T-helper 1 cell treated with Interleukin-12 subunit alpha and Interleukin-12 subunit beta and Interleukin-4 antibody, amounts not matched to agents 30 μg/mL and 1 μg/mL, for 36 hours (primary cell): ENCODE measurements around the gene THOP1.

Source experiments
- H3K27ac Mint-ChIP-seq: one replicate; pipeline ENCODE4 v1.8.0; 2021; ENCODE audit warnings: mild to moderate bottlenecking, mixed read lengths
- H3K27me3 Mint-ChIP-seq: one replicate; pipeline ENCODE4 v1.8.0; 2021; ENCODE audit warnings: low read depth, mixed read lengths
- H3K36me3 Mint-ChIP-seq: one replicate; pipeline ENCODE4 v1.8.0; 2021; ENCODE audit warnings: low read depth, mixed read lengths
- H3K4me1 Mint-ChIP-seq: one replicate; pipeline ENCODE4 v1.8.0; 2021; ENCODE audit warnings: low read depth, mixed read lengths
- H3K4me3 Mint-ChIP-seq: one replicate; pipeline ENCODE4 v1.8.0; 2021; ENCODE audit warnings: mild to moderate bottlenecking, moderate library complexity, mixed read lengths
- H3K9me3 Mint-ChIP-seq: one replicate; pipeline ENCODE4 v1.8.0; 2021; ENCODE audit warnings: mixed read lengths

Gene THOP1

DNA sequence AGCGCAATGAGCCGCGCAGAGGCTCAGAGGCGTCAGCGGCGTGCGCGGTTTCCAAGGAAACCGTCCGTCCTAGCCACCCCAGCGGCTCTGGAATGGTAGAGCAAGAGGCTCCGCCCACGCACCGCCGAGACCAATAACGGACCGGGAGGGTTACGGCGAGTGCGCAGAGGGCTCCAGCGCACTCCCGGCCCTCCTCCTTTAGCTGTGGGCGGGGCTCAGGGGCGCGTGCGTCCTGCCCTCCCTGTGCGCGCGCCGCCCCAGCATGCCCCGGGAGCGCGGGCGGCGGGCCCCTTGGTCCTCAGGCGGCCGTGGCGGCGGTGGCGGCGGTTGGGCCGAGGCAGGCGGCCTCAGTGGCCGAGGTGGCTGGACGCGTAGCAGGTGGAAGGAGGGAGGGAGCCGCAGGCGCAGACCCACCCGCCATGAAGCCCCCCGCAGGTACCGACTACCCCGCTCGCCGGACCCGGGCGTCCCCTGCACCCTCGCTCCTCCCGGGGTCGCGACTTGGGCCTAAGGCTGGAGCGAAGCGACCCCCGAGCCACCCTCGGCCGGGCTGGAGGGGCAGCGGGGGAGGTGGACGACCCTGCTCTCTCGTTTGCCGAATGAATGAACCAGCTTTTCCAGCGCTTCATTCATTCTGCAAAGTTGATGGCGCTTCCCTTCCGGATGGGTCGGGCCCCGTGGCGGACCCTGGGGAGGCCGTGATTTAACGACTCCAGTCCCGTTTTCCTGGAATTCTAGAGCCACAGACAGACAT, at the start of gene THOP1:
Gene THOP1, plus strand, starts transcription at position 260 of the 754 bp plus-strand sequence. Its CDS starts 160 bp downstream, at position 420.
- H3K4me3 Mint-ChIP-seq: peak within 1 kb of the TSS; percentile 98
- peaks cover 35% of the 10 kb centered on the region for H3K4me1 Mint-ChIP-seq
- H3K36me3 Mint-ChIP-seq: peaks cover 7% of the 10 kb centered on the region
- peak within 1 kb of the TSS; percentile 85 for H3K27ac Mint-ChIP-seq
- H3K9me3 Mint-ChIP-seq: no peaks in the 10 kb centered on the region
- H3K27me3 Mint-ChIP-seq: no peaks in the 10 kb centered on the region

DNA sequence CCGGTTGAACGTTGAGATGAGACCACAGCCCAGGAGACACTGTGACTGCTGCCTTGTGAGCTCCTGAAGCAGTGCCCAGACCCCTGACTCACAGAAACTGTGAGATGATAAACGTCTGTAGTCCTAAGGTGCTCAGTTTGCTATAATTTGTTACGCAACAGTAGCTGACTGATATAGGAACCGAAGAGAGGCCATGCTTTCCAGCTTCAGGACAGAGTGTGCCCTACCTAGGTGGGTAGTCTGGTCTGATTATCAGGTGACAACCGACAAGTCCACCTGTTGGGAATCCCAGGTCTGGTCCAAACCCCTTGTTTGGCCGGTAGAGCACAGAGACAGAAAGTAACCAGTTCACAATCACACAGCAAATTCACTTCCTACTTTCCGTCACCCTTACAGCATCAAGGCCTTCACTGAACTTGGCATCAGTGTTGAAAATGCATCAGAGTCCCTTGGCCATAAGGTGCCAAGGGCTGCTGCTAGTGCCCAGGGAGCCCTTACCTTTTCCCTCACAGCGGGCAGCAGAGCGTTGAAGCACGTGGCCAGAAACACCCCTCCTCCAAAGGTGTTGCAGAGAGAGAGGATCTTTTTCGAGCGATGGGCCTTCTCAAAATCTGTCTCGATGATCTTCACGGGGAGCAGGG, 48.6 kb upstream of the THOP1 start:
- Mint-ChIP-seq H3K27me3 (no peaks in the 10 kb centered on the region), H3K9me3 (no peaks in the 10 kb centered on the region), H3K4me3 (no peak overlapping the region), H3K27ac (no peak overlapping the region), H3K36me3 (peaks cover 16% of the 10 kb centered on the region), H3K4me1 (peaks cover 13% of the 10 kb centered on the region)

- H3K36me3 Mint-ChIP-seq: peaks cover 14% of the 10 kb centered on the region
Observed at GRCh38 chr19:2739602-2740313, 45.5 kb upstream of the THOP1 start, which contains the start of gene SLC39A3. Gene SLC39A3, minus strand, starts transcription at chr19:2740017. Its CDS starts 2,760 bp downstream, at chr19:2737257.

GRCh38 chr19:2740314-2740656, 45.0 kb upstream of the THOP1 start:
- H3K4me3 Mint-ChIP-seq: no peak overlapping the region
- peaks cover 12% of the 10 kb centered on the region for H3K4me1 Mint-ChIP-seq
- peaks cover 10% of the 10 kb centered on the region for H3K27me3 Mint-ChIP-seq
- H3K27ac Mint-ChIP-seq: no peak overlapping the region
- H3K36me3 Mint-ChIP-seq: peaks cover 13% of the 10 kb centered on the region
- no peaks in the 10 kb centered on the region for H3K9me3 Mint-ChIP-seq

More at GRCh38 chr19:2739602-2740313, 45.5 kb upstream of the THOP1 start, which contains the start of gene SLC39A3:
- peak within 1 kb of the TSS; percentile 62 for H3K27ac Mint-ChIP-seq
- peaks cover 10% of the 10 kb centered on the region for H3K27me3 Mint-ChIP-seq
- H3K4me1 Mint-ChIP-seq: peaks cover 12% of the 10 kb centered on the region
- H3K4me3 Mint-ChIP-seq: peak within 1 kb of the TSS; percentile 86
- H3K9me3 Mint-ChIP-seq: no peaks in the 10 kb centered on the region

DNA sequence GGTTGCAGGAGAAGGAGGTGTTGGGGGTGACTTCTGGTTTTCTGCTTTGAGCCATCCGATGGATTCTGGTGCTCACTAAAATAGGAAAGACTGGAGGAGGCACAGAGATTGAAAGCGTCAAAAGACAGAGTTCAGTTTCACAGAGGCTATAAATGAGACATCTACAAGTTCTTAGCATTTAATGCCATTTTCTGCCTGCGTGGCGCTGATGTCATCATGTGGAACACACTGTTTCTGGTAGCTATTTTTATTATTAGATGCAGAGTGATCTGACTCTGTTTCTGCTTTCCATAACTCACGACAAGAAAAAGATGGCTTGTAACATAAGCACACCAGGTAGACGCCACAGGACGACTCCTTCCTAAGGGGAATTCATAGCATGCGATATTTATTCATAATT, 42.2 kb upstream of the THOP1 start:
- Mint-ChIP-seq H3K27ac (no peak overlapping the region), H3K4me1 (peaks cover 13% of the 10 kb centered on the region), H3K27me3 (peaks cover 10% of the 10 kb centered on the region), H3K4me3 (no peak overlapping the region), H3K9me3 (no peaks in the 10 kb centered on the region), H3K36me3 (no peaks in the 10 kb centered on the region)

GRCh38 chr19:2744113-2744512, 41.2 kb upstream of the THOP1 start:
- H3K4me3 Mint-ChIP-seq: no peak overlapping the region
- H3K36me3 Mint-ChIP-seq: no peaks in the 10 kb centered on the region
- H3K27me3 Mint-ChIP-seq: peaks cover 10% of the 10 kb centered on the region

GRCh38 chr19:2747349-2747748, 38.0 kb upstream of the THOP1 start:
- Mint-ChIP-seq H3K36me3 (no peaks in the 10 kb centered on the region), H3K27me3 (peaks cover 10% of the 10 kb centered on the region), H3K4me3 (no peak overlapping the region), H3K9me3 (no peaks in the 10 kb centered on the region), H3K4me1 (peaks cover 2% of the 10 kb centered on the region), H3K27ac (no peak overlapping the region)

More at GRCh38 chr19:2744113-2744512, 41.2 kb upstream of the THOP1 start:
- Mint-ChIP-seq H3K9me3 (no peaks in the 10 kb centered on the region), H3K27ac (no peak overlapping the region), H3K4me1 (peaks cover 6% of the 10 kb centered on the region)

DNA sequence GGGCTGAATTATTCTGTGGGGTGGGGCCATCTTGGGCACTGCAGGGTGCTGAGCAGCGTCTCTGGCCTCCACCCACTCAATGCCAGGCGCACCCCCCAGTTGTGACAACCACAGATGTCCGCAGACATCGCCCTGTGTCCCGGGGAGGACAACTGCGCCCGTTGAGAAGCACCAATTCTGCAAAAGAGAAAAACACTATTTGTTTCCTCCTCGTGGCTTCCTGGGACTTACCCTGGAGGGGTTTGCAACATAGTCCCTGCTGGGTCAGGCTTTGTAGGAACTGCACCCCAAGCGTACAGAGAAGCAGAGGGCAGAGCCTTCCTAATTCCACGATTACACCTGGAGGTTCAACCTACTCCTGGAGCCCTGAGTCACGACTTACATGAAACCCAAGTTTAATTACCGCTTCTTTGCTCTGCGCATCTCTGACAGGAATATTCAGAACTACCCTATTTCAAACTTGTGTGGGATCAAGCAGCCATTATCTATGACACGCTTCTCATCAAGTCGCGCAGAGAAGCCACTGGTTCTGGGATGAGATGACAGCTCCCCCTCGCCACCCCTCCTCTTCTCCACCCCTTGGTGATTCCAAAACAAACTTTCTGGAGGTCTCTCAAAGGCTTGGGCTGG, 34.4 kb upstream of the THOP1 start:
- H3K27ac Mint-ChIP-seq: no peak overlapping the region
- H3K4me3 Mint-ChIP-seq: no peak overlapping the region
- peaks cover 2% of the 10 kb centered on the region for H3K4me1 Mint-ChIP-seq
- peaks cover 3% of the 10 kb centered on the region for H3K36me3 Mint-ChIP-seq
- no peaks in the 10 kb centered on the region for H3K9me3 Mint-ChIP-seq
- H3K27me3 Mint-ChIP-seq: no peaks in the 10 kb centered on the region

DNA sequence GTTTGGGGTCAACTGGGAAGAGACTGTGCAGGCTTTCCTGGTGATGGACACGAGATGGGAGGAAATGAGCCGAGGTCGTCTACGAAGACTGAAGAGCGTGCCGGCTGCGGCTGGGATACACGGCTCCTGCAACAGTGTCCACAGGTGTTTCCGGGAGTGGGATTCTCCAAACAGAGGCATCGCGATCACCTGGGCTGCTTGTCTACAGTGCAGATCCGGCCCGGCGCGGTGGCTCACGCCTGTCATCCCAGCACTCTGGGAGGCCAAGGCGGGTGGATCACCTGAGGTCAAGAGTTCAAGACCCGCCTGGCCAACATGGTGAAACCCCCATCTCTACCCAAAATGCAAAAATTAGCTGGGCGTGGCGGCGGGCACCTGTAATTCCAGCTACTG, 33.9 kb upstream of the THOP1 start:
- Mint-ChIP-seq H3K27ac (no peak overlapping the region), H3K4me3 (no peak overlapping the region), H3K27me3 (no peaks in the 10 kb centered on the region), H3K4me1 (peaks cover 2% of the 10 kb centered on the region), H3K36me3 (peaks cover 3% of the 10 kb centered on the region), H3K9me3 (no peaks in the 10 kb centered on the region)

DNA sequence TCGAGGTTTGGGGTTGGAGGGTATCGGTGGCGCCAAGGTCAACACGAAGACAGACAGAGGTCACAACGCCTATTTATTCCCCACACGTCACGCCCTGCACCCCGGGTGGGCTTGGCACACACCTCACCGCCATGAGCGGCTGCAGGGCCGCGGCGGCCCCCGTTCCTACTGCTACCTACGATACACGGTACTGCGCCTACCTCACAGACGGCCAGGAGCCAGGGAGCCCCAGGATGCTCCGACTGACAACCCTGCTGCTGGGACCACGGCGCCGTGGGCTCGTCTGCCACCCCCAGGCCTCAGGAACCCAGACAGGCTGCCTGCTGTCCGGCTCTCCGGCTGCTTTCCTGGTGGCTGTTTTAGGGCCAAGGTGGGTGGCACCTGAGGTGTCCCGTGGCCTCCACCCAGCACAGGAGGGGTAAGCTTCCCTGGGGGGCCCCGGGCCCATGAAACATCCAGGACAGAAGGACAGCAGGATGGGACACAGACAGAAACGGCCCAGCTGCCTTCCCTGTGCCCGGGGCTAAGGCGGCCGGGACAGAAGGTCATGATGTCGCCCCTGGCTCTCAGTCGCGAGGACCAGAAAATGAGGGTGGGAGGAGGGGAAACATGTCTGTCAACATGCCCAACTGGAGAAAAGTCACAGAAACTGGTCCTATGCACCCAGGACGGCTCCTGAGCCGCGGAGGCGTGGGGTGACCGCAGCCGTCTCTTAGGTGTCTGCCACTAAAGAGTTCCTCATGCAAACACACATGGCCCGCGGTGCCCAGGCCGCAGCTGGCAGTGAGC, 30.4 kb upstream of the THOP1 start:
- H3K4me1 Mint-ChIP-seq: no peaks in the 10 kb centered on the region
- H3K27me3 Mint-ChIP-seq: no peaks in the 10 kb centered on the region
- H3K4me3 Mint-ChIP-seq: no peak overlapping the region
- peaks cover 12% of the 10 kb centered on the region for H3K36me3 Mint-ChIP-seq
- no peaks in the 10 kb centered on the region for H3K9me3 Mint-ChIP-seq
- no peak overlapping the region for H3K27ac Mint-ChIP-seq

DNA sequence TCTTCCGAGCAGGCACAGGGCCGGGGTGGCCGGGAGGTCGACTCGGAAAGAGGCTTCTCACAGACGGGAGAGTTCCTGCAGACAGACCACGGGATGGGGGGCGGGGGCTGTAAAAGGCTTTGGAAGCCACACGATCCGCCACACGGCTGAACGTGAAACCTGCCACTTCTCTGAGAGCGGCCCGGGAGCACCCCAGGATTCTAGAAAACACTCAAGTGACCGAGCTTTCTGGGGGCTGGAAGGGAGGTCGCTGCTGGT, 29.9 kb upstream of the THOP1 start:
- no peak overlapping the region for H3K4me3 Mint-ChIP-seq
- H3K4me1 Mint-ChIP-seq: no peaks in the 10 kb centered on the region
- peaks cover 12% of the 10 kb centered on the region for H3K36me3 Mint-ChIP-seq
- no peaks in the 10 kb centered on the region for H3K9me3 Mint-ChIP-seq
- H3K27ac Mint-ChIP-seq: no peak overlapping the region
- H3K27me3 Mint-ChIP-seq: no peaks in the 10 kb centered on the region

DNA sequence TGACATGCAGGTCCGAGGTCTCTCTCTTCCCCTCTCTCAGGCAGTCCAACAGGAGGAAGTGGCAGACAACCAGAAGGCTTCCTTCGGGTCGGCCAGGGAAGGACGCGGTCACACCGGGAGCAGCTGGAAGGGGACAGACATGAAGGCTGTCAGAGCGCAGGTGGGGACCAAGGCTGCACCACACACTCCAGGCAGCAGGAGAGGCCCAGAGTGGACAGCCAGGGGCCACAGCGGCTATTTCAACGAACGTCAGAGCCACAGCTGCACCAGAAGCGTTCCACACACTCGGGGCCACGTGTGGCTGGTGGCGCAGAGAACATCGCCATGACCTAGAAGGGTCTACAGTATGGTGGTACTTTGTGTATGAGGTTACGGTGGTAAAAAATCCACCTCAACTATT, 29.5 kb upstream of the THOP1 start:
- Mint-ChIP-seq H3K27ac (no peak overlapping the region), H3K27me3 (no peaks in the 10 kb centered on the region), H3K36me3 (peaks cover 12% of the 10 kb centered on the region), H3K9me3 (no peaks in the 10 kb centered on the region), H3K4me3 (no peak overlapping the region), H3K4me1 (no peaks in the 10 kb centered on the region)

DNA sequence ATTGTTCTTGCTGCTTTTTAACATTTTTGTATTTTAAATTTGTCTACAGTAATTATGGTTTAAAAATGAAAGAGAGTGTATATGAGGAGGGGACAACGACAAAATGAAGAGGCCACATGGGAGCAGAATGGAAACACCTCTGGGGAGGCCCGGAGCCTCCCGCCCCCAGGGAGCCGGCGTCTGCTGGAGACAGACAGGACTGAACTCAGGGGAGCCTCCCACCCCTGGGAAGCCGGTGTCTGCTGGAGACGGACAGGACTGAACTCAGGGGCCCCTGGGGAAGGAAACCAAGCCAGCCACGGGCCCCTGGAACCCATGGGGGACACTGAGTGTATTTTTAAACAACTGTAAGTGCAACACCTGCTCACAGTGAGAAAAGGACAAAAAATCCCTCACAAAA, 28.8 kb upstream of the THOP1 start:
- Mint-ChIP-seq H3K36me3 (peaks cover 12% of the 10 kb centered on the region), H3K9me3 (no peaks in the 10 kb centered on the region), H3K4me3 (no peak overlapping the region), H3K27ac (no peak overlapping the region), H3K4me1 (no peaks in the 10 kb centered on the region), H3K27me3 (no peaks in the 10 kb centered on the region)
